ENCODE measurements around the gene CYP2A6. TPM values are rescaled to one million over a fixed set of nuclear protein-coding genes. Genes with fewer than 3 reads are reported as not detected.
"Not testable (repeated sequence)": the region's sequence is repeated elsewhere in the genome, so short reads cannot be mapped to it uniquely, and the experiment has no call there.

Gene CYP2A6
- total and polyA plus RNA-seq, 2 experiments from 2014 or later: 0.42 TPM; not detected in 1

GRCh38 chr19:40827386-40828247 is 22.6 kb downstream of the CYP2A6 start:
- Histone ChIP-seq H3K36me3 (no peaks in the 10 kb centered on the region), H3K4me1 (ENCODE audit: low read depth) (peaks cover 10% of the 10 kb centered on the region), H3K4me3 (no peak overlapping the region), H3K9me3 (ENCODE audit: low read depth) (no peaks in the 10 kb centered on the region), H3K27ac (no peak overlapping the region), H3K27me3 (no peaks in the 10 kb centered on the region)
- DNase-seq (ENCODE audit: low read depth in 1 of 2, low spot score in 1 of 2): no peak
- no peak for TF ChIP-seq CTCF (IDR thresholded peaks at IDR 0.05; ENCODE audit: low read depth, low read length)

DNA sequence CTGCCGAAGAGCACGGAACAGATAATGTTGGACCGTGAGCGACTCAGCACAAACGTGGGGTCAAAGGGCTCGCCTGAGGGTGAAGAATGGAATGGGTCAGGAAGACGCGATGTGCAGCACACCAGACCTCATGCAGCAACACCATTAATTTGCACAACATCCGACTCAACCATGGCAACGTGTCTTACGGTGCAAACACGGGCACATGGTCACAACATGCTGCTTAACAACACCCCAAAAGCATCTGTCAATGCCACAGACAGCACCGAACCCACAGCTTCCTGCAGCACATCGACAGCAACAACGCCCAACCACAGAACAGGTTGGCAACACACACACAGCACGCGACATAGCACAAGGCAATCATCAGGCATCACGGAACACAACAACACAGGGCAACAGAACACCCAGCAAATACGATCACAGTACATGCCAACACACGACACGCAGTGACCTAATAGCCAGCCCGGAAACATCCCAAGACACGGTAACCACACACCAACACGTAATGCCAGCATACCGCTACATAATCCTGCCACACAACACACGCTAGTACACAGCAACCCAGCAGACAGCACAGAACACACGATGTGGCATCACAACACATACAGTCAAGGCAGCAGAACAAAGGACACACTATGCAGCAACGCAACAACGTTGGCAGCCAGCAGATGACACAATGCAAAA is 23.4 kb downstream of the CYP2A6 start:
- H3K27ac ChIP-seq; H3K27me3 ChIP-seq; H3K36me3 ChIP-seq; H3K9me3 ChIP-seq (ENCODE audit: low read depth); H3K4me3 ChIP-seq; DNase-seq (ENCODE audit: low read depth in 1 of 2, low spot score in 1 of 2): not testable (repeated sequence)
- H3K4me1 ChIP-seq (ENCODE audit: low read depth): peaks cover 17% of the 10 kb centered on the region

DNA sequence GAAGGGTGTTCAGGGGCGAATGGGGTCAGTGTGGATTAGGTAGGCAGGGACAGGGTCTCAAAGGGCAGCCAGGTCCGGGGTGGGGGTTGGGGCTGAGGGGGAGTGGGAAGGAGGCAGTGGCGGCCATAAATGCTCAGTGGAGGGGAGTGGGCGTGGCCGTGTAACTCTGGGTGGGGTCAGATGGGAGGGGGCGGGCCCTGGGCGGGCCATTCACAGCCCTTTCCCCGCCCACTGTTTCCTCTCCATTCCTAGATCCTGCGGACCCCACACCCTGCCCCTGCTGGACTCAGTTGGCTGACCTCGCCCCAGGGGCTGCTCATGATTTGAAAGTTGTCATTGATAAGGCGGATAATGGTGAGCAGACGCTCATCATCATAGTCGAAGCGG is 23.9 kb downstream of the CYP2A6 start:
- peaks cover 17% of the 10 kb centered on the region for H3K4me1 ChIP-seq (ENCODE audit: low read depth)
- not testable (repeated sequence) for H3K9me3 ChIP-seq (ENCODE audit: low read depth); H3K27ac ChIP-seq; H3K36me3 ChIP-seq; DNase-seq (ENCODE audit: low read depth in 1 of 2, low spot score in 1 of 2); H3K4me3 ChIP-seq; H3K27me3 ChIP-seq

DNA sequence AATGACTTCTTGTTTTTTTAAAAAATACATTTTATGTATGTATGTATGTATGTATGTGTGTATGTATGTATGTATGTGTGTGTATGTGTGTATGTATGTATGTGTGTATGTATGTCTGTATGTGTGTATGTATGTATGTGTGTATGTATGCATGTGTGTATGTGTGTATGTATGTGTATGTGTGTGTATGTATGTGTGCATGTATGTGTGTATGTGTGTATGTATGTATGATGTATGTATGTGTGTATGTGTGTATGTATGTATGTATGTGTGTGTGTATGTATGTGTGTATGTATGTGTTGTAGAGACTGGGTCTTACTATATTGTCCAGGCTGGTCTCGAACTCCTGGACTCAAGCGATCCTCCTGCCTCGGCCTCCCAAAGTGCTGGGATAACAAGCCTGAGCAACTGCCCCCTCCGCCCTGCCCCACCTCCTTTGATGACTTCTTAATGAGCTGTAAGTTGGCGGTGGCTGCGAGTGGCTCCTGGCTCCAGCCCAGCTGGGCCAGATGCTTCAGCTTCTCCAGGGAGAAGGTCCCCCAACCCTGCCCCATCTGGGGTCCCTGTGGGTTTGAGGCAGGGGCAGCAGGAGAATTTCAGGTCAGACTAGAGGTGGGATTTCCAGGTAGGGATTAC is 24.7 kb downstream of the CYP2A6 start:
- not testable (repeated sequence) for H3K36me3 ChIP-seq; H3K27ac ChIP-seq; DNase-seq (ENCODE audit: low read depth in 1 of 2, low spot score in 1 of 2); H3K9me3 ChIP-seq (ENCODE audit: low read depth); H3K4me3 ChIP-seq; H3K27me3 ChIP-seq
- H3K4me1 ChIP-seq (ENCODE audit: low read depth): peaks cover 17% of the 10 kb centered on the region

- not testable (repeated sequence) for H3K36me3 ChIP-seq; H3K9me3 ChIP-seq (ENCODE audit: low read depth); DNase-seq (ENCODE audit: low read depth in 1 of 2, low spot score in 1 of 2); H3K27me3 ChIP-seq; H3K4me3 ChIP-seq
- peak overlapping the region; percentile 95 for H3K27ac ChIP-seq
- peaks cover 17% of the 10 kb centered on the region for H3K4me1 ChIP-seq (ENCODE audit: low read depth)
Measured at GRCh38 chr19:40824916-40825315, 25.3 kb downstream of the CYP2A6 start.

DNA sequence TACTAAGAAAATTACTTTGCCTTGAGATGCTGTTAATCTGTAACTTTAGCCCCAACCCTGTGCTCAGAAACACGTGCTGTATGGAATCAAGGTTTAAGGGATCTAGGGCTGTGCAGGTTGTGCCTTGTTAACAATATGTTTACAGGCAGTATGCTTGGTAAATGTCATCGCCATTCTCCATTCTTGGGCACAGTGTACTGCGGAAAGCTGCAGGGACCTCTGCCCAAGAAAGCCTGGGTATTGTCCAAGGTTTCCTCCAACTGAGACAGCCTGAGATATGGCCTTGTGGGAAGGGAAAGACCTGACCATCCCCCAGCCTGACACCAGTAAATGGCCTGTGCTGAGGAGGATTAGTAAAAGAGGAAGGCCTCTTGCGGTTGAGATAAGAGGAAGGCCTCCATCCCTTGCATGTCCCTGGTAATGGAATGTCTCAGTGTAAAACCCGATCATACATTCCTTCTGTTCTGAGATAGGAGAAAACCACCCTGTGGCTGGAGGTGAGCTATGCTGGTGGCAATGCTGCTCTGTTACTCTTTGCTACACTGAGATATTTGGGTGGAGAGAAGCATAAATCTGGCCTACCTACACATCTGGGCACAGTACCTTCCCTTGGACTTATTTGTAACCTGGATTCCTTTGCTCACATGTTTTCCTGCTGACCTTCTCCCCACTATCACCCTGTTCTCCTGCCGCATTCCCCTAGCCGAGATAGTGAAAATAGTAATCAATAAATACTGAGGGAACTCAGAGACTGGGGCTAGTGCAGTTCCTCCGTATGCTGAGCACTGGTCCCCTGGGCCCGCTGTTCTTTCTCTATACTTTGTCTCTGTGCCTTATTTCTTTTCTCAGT is 27.3 kb downstream of the CYP2A6 start:
- not testable (repeated sequence) for H3K36me3 ChIP-seq; H3K4me3 ChIP-seq; H3K27me3 ChIP-seq; H3K9me3 ChIP-seq (ENCODE audit: low read depth)
- DNase-seq (ENCODE audit: low read depth in 1 of 2, low spot score in 1 of 2): peak; percentile 46 to 85
- Histone ChIP-seq H3K4me1 (ENCODE audit: low read depth) (peaks cover 17% of the 10 kb centered on the region), H3K27ac (peak overlapping the region; percentile 95)

DNA sequence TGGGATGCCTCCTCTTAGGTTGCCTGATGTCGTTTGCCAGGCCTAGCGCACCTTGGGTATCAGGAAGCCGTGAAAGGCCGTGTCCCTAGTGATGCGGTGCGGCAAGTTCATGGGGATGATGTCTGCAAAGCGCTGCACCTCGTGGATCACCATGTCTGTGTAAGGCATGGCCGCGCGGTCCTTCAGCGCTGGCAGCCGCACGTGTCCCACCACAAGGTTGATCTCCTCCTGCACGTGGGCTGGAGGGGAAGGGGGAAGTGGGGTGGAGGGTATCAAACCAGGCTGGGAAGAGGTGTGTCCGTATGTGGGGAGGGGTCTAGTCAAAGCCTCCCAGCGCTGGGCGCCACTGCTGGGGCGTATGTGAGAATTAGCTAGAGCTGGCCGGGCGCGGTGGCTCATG is 28.1 kb downstream of the CYP2A6 start:
- no peaks in the 10 kb centered on the region for H3K36me3 ChIP-seq
- TF ChIP-seq CTCF (IDR thresholded peaks at IDR 0.05; ENCODE audit: low read depth, low read length): no peak
- peak overlapping the region; percentile 95 for H3K27ac ChIP-seq
- H3K4me3 ChIP-seq: no peak overlapping the region
- H3K9me3 ChIP-seq (ENCODE audit: low read depth): no peaks in the 10 kb centered on the region
- H3K27me3 ChIP-seq: no peaks in the 10 kb centered on the region
- DNase-seq (ENCODE audit: low read depth in 1 of 2, low spot score in 1 of 2): no peak
- H3K4me1 ChIP-seq (ENCODE audit: low read depth): peaks cover 17% of the 10 kb centered on the region
